Thymus (tissue), 11 donors: ENCODE measurements around the gene PLCXD1. TPM values are rescaled to one million over a fixed set of nuclear protein-coding genes. Genes with fewer than 3 reads are reported as not detected.
"Not testable (repeated sequence)": the region's sequence is repeated elsewhere in the genome, so short reads cannot be mapped to it uniquely, and the experiment has no call there.

Experiments
- DNase-seq, 9 donors: peaks; one replicate each; pipeline ENCODE4 v3.0.0-alpha.2; 2013; ENCODE audit warnings: low spot score in 9 of 9, low read depth in 6 of 9, missing footprints in 1 of 9
- H3K27ac ChIP-seq, 2 donors: one replicate each; pipeline ENCODE4 v1.5.1; 2013; ENCODE audit warnings: control low read depth in 1 of 2, low read depth in 1 of 2, low read length in 1 of 2, mild to moderate bottlenecking in 1 of 2, moderate library complexity in 1 of 2
- H3K27me3 ChIP-seq, 2 donors: one replicate each; pipeline ENCODE4 v1.5.1; 2013; ENCODE audit warnings: low read length in 1 of 2; ENCODE audit not compliant: control insufficient read depth in 2 of 2, insufficient read depth in 1 of 2
- H3K36me3 ChIP-seq, 2 donors: one replicate each; pipeline ENCODE4 v1.5.1; 2013; ENCODE audit warnings: low read length in 1 of 2, mild to moderate bottlenecking in 1 of 2, moderate library complexity in 1 of 2; ENCODE audit not compliant: control insufficient read depth in 2 of 2, insufficient read depth in 2 of 2
- H3K4me1 ChIP-seq, 2 donors: one replicate each; pipeline ENCODE4 v1.5.1; 2013; ENCODE audit warnings: low read length in 2 of 2; ENCODE audit not compliant: control insufficient read depth in 2 of 2, insufficient read depth in 2 of 2
- H3K4me3 ChIP-seq, 2 donors: one replicate each; pipeline ENCODE4 v1.5.1; 2013; ENCODE audit warnings: low read length in 2 of 2, control low read depth in 1 of 2, mild to moderate bottlenecking in 1 of 2
- H3K9me3 ChIP-seq, 2 donors: one replicate each; pipeline ENCODE4 v1.5.1; 2013; ENCODE audit warnings: low read length in 1 of 2, mild to moderate bottlenecking in 1 of 2; ENCODE audit not compliant: control insufficient read depth in 2 of 2, insufficient read depth in 1 of 2
- WGBS: extraction: QIAGEN DNeasy Blood & Tissue Kit; methylation state at CpG from one replicate; pipeline ENCODE4 v1.1.7; 2013; 5-methylcytosine and 5-hydroxymethylcytosine counted together
- polyA plus RNA-seq: library from polyadenylated mRNA; stranded (reverse); fragments of 200-250 nt; gene quantifications from one replicate; pipeline ENCODE4 v1.2.3, GENCODE V29; 2013
- total RNA-seq: library from RNA; stranded (reverse); fragments of 120-200 nt; gene quantifications from one replicate; pipeline ENCODE4 v1.2.4, GENCODE V29; 2013
- donor health status: healthy.

The PLCXD1 gene
- total and polyA plus RNA-seq, 2 donors: 11.7 to 15.4 TPM

GRCh38 chrX:252957-253291 lies 28.3 kb upstream of the PLCXD1 start:
- H3K9me3 ChIP-seq: peaks cover 2 to 18% of the 10 kb centered on the region in 2 donors
- H3K36me3 ChIP-seq: no peaks in the 10 kb centered on the region
- 87% methylated on average over 3 of the region's 3 CpGs for WGBS
- no peaks in the 10 kb centered on the region for H3K27me3 ChIP-seq
- no peak overlapping the region for H3K4me3 ChIP-seq
- no peak for DNase-seq
- peaks cover 0 to 2% of the 10 kb centered on the region in 2 donors for H3K4me1 ChIP-seq
- no peak overlapping the region for H3K27ac ChIP-seq

DNA sequence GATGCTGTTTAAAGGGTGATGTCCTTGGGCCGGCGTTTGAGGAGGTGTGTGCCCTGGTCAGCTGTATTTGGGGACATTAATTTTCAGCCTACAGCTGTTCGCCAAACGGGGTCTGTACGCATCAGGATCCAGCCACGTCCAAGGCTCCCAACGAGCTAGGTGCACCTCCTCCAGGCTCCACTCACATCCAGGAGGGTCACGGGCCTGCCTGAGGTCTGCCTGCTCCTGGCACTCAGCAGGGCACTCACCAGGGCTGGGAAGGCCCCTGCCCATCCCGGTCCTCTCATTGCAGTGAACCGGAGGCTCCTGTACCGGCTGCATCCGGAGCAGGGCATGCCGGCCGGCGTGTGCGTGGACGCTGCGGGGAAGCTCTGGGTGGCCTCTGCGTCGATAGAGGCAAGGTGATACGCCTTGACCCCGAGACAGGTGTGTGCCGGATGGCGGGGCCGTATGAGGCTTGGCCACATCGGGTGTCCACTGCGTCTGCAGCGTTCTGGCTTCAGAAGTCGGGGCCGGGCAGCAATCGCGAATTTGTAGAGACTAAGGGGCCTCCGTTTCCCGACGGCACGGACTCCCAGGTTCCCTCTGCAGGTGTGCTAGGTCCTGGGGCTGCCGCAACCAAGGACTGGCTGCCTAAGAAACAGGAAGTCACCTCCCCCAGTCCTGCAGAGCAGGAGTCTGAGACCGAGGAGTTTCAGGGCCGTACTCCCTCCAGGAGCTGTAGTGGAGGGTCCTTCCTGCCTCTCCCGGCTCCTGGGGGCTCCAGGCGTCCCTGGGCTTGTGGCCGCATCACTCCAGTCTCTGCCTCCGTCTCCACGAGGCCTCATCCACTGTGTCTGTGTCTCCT lies 27.5 kb upstream of the PLCXD1 start:
- no peak for DNase-seq
- H3K27me3 ChIP-seq: no peaks in the 10 kb centered on the region
- 92% methylated on average over 44 of the region's 44 CpGs for WGBS

DNA sequence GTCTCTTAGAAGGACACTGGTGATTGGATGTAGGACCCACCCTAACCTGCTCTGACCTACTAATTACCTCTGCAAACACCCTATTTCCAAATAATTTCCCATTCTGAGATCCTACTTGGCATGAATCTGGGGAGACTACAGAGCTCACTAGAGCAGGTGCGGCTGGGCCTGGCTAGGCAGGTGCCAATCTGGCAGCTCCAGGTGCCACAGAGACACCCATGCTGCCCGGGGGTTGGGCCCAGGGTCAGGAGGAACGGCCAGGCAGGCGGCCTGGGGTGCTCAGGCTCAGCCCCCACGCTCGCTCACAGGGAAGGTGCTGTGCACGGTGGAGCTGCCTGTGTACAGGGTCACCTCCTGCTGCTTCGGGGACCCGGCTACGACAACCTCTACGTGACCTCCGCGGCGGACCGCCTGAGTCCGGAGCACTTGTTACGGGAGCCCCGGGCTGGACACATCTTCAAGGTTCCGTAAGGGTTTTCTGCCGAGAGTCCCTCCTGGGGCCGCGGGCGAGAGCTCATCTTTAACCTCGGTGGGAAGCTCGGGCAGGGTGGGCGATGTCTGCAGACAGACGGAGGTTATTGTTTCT lies 26.5 kb upstream of the PLCXD1 start:
- Histone ChIP-seq H3K27ac (no peak overlapping the region), H3K4me3 (no peak overlapping the region), H3K27me3 (no peaks in the 10 kb centered on the region), H3K9me3 (peaks cover 2 to 18% of the 10 kb centered on the region in 2 donors), H3K4me1 (peaks cover 0 to 2% of the 10 kb centered on the region in 2 donors), H3K36me3 (no peaks in the 10 kb centered on the region)
- WGBS: 97% methylated on average over 27 of the region's 27 CpGs
- DNase-seq: no peak

More for the DNA sequence above, 27.5 kb upstream of the PLCXD1 start:
- Histone ChIP-seq H3K27ac (no peak overlapping the region), H3K4me1 (peaks cover 0 to 2% of the 10 kb centered on the region in 2 donors), H3K4me3 (no peak overlapping the region), H3K36me3 (no peaks in the 10 kb centered on the region), H3K9me3 (peaks cover 2 to 18% of the 10 kb centered on the region in 2 donors)

- no peak for DNase-seq
- no peak overlapping the region for H3K4me3 ChIP-seq
- no peak overlapping the region for H3K27ac ChIP-seq
- H3K36me3 ChIP-seq: no peaks in the 10 kb centered on the region
- peaks cover 0 to 1% of the 10 kb centered on the region in 2 donors for H3K4me1 ChIP-seq
- H3K9me3 ChIP-seq: peaks cover 2 to 17% of the 10 kb centered on the region in 2 donors
- WGBS: 92% methylated on average over 28 of the region's 28 CpGs
- H3K27me3 ChIP-seq: peaks cover 0 to under 1% of the 10 kb centered on the region in 2 donors
These were observed 25.3 kb upstream of the PLCXD1 start for GRCh38 chrX:255923-256331.

- H3K4me3 ChIP-seq, DNase-seq, H3K4me1 ChIP-seq, H3K27ac ChIP-seq, H3K27me3 ChIP-seq, H3K36me3 ChIP-seq: not testable (repeated sequence)
- WGBS: 97% methylated on average over 14 of the region's 14 CpGs
- H3K9me3 ChIP-seq: peaks cover 2 to 14% of the 10 kb centered on the region in 2 donors
These were observed 24.1 kb upstream of the PLCXD1 start for GRCh38 chrX:257054-257453.

- Histone ChIP-seq H3K36me3 (no peaks in the 10 kb centered on the region), H3K27me3 (peaks cover 0 to 2% of the 10 kb centered on the region in 2 donors), H3K9me3 (peaks cover 2 to 14% of the 10 kb centered on the region in 2 donors), H3K27ac (no peak overlapping the region), H3K4me3 (no peak overlapping the region), H3K4me1 (no peaks in the 10 kb centered on the region)
- DNase-seq: no peak
- WGBS: 89% methylated on average over 21 of the region's 21 CpGs
These were observed 23.4 kb upstream of the PLCXD1 start for GRCh38 chrX:257681-258289.

DNA sequence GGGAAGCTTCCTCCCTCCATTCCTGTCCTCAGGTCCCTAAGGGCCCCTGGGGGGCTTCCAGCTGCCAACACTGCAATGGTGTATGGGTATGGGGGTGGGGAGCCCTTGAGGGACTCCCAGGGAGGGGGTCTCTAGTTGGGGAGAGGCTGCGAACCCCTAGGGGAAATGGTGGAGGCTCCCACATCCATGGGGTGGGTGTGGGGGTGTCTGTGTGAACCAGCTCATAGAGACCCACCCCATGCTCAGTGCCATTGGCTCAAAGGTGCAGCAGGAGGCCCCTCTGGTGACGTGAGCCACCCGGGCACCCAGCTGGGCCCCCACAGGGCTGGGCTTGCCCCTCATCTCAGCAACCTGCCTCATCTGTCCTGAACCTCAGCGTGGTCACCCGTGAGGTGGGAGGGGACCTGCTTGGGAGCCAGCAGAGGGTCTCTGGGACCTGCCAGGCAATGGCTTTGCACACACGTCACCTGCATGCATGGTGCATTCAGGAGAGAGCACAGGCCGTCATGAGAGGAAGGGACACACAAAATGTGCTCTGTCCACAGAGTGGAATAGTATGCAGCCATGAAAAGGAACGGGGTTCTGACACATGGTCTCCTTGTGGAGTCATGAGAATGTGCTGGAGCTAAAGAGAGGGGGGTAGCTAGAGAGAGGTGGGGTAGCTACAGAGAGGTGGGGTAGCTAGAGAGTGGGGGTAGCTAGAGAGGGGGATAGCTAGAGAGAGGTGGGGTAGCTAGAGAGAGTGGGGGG lies 22.7 kb upstream of the PLCXD1 start:
- no peak for DNase-seq
- Histone ChIP-seq H3K4me1 (no peaks in the 10 kb centered on the region), H3K27me3 (peaks cover 0 to 2% of the 10 kb centered on the region in 2 donors), H3K36me3 (no peaks in the 10 kb centered on the region), H3K9me3 (peaks cover 2 to 13% of the 10 kb centered on the region in 2 donors), H3K27ac (no peak overlapping the region), H3K4me3 (no peak overlapping the region)
- WGBS: 92% methylated on average over 8 of the region's 8 CpGs

GRCh38 chrX:259692-260355 lies 21.4 kb upstream of the PLCXD1 start:
- Histone ChIP-seq H3K36me3 (no peaks in the 10 kb centered on the region), H3K27ac (no peak overlapping the region), H3K9me3 (peaks cover under 1 to 4% of the 10 kb centered on the region in 2 donors), H3K4me3 (no peak overlapping the region), H3K27me3 (peaks cover 0 to 2% of the 10 kb centered on the region in 2 donors), H3K4me1 (no peaks in the 10 kb centered on the region)
- 79% methylated on average over 21 of the region's 21 CpGs for WGBS
- no peak for DNase-seq
